Progenitor cell of endocrine pancreas (in vitro differentiated cells): ENCODE results near the gene HERC5. TPM values are rescaled to one million over a fixed set of nuclear protein-coding genes. Genes with fewer than 3 reads are reported as not detected.

Experiments used
- DNase-seq: peaks from one replicate; pipeline ENCODE4 v3.0.0; 2021; ENCODE audit warnings: low spot score; ENCODE audit not compliant: unreplicated experiment
- H3K27ac Mint-ChIP-seq: 2 replicates; pipeline ENCODE4 v1.8.0; 2021; ENCODE audit warnings: mild to moderate bottlenecking, moderate library complexity, mixed read lengths
- H3K27me3 Mint-ChIP-seq: 2 replicates; pipeline ENCODE4 v1.8.0; 2021; ENCODE audit warnings: mixed read lengths
- H3K36me3 Mint-ChIP-seq: 2 replicates; pipeline ENCODE4 v1.8.0; 2022; ENCODE audit warnings: mixed read lengths; ENCODE audit not compliant: insufficient read depth
- H3K4me1 Mint-ChIP-seq: 2 replicates; pipeline ENCODE4 v1.8.0; 2021; ENCODE audit warnings: low read depth, mixed read lengths
- H3K4me3 Mint-ChIP-seq: 2 replicates; pipeline ENCODE4 v1.8.0; 2021; ENCODE audit warnings: low read depth, mild to moderate bottlenecking, moderate library complexity, mixed read lengths
- H3K9me3 Mint-ChIP-seq: 2 replicates; pipeline ENCODE4 v1.8.0; 2021; ENCODE audit warnings: low read depth, mixed read lengths
- CTCF ChIP-seq: fragments of 200-600 bp; sonication (generic); IDR thresholded peaks from one replicate; pipeline ENCODE4 v1.5.0; 2021; ENCODE audit warnings: antibody characterized with exemption, mild to moderate bottlenecking; ENCODE audit not compliant: unreplicated experiment
- total RNA-seq: library from RNA; stranded (reverse); gene quantifications from 2 replicates; pipeline ENCODE4 v1.2.1, GENCODE V29; 2021

HERC5 gene
- total RNA-seq, 1 donor from 2014 or later, result 2.6 TPM

- Mint-ChIP-seq H3K36me3 (no peaks in the 10 kb centered on the region), H3K4me1 (no peaks in the 10 kb centered on the region), H3K27ac (no peak overlapping the region), H3K4me3 (no peak overlapping the region), H3K9me3 (peaks cover 3% of the 10 kb centered on the region), H3K27me3 (no peaks in the 10 kb centered on the region)
- TF ChIP-seq CTCF, result no peak
- no peak for DNase-seq
These were observed 8.0 kb upstream of the HERC5 start for GRCh38 chr4:88448889-88449288.

GRCh38 chr4:88449290-88449689 is 7.6 kb upstream of the HERC5 start:
- Mint-ChIP-seq H3K27ac (no peak overlapping the region), H3K9me3 (peaks cover 3% of the 10 kb centered on the region), H3K4me1 (no peaks in the 10 kb centered on the region), H3K27me3 (no peaks in the 10 kb centered on the region), H3K4me3 (no peak overlapping the region), H3K36me3 (no peaks in the 10 kb centered on the region)
- TF ChIP-seq CTCF, result no peak
- DNase-seq, result no peak

GRCh38 chr4:88451205-88451604 is 5.7 kb upstream of the HERC5 start:
- Mint-ChIP-seq H3K36me3 (no peaks in the 10 kb centered on the region), H3K27me3 (peaks cover 6% of the 10 kb centered on the region), H3K9me3 (peaks cover 3% of the 10 kb centered on the region), H3K27ac (no peak overlapping the region), H3K4me1 (no peaks in the 10 kb centered on the region), H3K4me3 (no peak overlapping the region)
- no peak for DNase-seq
- no peak for TF ChIP-seq CTCF

GRCh38 chr4:88452912-88453311 is 4.0 kb upstream of the HERC5 start:
- Mint-ChIP-seq H3K9me3 (peaks cover 3% of the 10 kb centered on the region), H3K4me1 (peaks cover 4% of the 10 kb centered on the region), H3K27me3 (peaks cover 18% of the 10 kb centered on the region), H3K27ac (no peak overlapping the region), H3K36me3 (no peaks in the 10 kb centered on the region), H3K4me3 (no peak overlapping the region)
- no peak for TF ChIP-seq CTCF
- no peak for DNase-seq

GRCh38 chr4:88457307-88458103 is 586 bp downstream of the HERC5 start:
- DNase-seq, result peak; percentile 37
- Mint-ChIP-seq H3K36me3 (no peaks in the 10 kb centered on the region), H3K4me3 (peak overlapping the region; percentile 85), H3K4me1 (peaks cover 4% of the 10 kb centered on the region), H3K27me3 (peaks cover 46% of the 10 kb centered on the region), H3K9me3 (peaks cover 3% of the 10 kb centered on the region), H3K27ac (peak overlapping the region; percentile 69)
- no peak for TF ChIP-seq CTCF
